DMS 273 (cell line): ENCODE data around the gene RAN.
"Not testable (repeated sequence)": the region's sequence is repeated elsewhere in the genome, so short reads cannot be mapped to it uniquely, and the experiment has no call there.

Source experiments
- DNase-seq: peaks from one replicate; lab custom pipeline; 2025; ENCODE audit not compliant: unreplicated experiment; lab: John Stamatoyannopoulos, UW

Gene RAN

GRCh38 chr12:130871286-130872178 is at the start of gene RAN:
Gene RAN, plus strand, starts transcription at chr12:130872066. Its CDS starts 528 bp downstream, at chr12:130872594.
- DNase-seq: peak; percentile 96

DNA sequence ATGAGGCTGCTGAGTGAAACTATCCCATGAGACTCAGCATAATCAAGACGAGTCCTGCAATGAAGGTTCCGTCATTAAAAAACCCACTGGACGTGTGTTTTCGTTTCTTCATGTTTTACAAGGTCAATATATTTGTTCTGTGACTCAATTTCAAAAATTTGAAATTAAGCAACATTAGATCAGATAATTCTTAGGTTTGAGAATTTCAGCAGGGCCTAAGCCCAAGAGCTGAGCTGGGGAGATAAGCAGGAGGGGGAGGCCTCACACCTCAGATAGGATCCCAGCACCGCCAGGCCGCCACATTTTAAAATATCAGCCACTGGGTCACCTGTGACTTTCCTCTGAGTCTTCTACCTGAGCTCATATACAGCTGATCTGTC is 46.1 kb upstream of the RAN start:
- DNase-seq: no peak

DNA sequence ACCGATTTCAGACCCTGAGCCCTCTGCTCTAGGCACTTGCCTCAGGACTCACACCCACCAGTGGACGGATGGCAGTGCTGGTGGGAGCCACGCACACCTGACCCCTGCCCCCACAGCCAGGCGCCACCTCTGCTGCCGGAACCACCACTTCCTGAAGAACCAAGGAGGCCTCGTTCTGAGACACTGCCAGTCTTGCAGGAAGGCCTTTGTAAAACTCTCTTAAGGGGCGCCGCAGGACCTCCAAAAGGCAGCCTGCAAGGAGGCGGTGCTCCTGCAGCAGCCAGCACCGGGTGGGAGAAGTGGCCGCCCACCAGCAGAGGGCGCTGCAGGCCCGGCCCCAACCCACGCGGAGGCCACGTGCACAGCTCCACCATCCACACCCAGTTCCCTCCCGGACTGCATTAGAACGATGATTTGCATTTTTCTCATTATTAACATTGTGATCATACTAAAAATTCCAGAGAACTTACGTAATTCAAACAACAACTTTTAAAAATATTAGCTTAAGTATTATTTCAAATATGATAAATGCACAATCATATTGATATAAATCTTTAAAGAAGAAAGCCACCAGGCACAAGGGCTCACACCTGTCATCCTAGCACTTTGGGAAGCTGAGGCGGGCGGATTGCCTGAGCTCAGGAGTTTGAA is 45.6 kb upstream of the RAN start:
- peak; percentile 48 for DNase-seq

DNA sequence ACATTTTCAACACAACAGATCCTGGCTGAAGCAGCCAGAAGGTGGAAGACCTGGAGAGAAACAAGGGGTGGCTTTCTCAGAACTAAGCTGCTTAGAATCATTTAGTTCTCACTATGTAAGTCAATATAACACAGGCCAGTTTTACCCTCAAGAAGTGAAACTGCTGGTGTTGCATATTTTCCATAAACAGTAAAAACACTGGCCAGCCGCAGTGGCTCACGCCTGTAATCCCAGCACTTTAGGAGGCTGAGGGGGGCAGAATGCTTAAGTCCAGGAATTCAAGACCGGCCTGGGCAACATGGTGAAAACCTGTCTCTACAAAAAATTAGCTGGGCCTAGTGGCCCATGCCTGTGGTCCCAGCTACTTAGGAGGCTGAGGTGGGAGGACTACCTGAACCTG is 44.4 kb upstream of the RAN start:
- DNase-seq: no peak

DNA sequence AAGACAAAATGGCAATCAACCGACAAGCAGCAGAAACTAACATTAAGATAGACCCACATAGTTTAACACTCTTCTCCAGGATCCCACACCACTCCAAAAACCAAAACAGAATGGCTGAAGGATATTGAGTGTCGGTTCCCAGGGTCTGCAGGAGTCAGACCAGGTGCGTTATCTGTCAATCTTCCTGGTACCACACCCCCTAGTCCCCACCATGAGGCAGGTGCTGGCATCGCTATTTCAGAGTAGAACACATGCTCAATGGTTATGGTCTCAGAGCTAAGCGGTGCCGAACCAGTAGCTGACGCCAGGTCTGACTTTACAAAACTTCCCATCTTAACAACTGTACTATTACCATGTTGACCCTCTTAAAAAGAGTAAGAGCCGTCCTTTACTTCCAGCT is 43.0 kb upstream of the RAN start:
- no peak for DNase-seq

- no peak for DNase-seq
Observed at GRCh38 chr12:130829391-130830245, 42.2 kb upstream of the RAN start.

GRCh38 chr12:130830246-130830551 is 41.7 kb upstream of the RAN start:
- no peak for DNase-seq

GRCh38 chr12:130831246-130831645 is 40.6 kb upstream of the RAN start:
- DNase-seq: no peak

DNA sequence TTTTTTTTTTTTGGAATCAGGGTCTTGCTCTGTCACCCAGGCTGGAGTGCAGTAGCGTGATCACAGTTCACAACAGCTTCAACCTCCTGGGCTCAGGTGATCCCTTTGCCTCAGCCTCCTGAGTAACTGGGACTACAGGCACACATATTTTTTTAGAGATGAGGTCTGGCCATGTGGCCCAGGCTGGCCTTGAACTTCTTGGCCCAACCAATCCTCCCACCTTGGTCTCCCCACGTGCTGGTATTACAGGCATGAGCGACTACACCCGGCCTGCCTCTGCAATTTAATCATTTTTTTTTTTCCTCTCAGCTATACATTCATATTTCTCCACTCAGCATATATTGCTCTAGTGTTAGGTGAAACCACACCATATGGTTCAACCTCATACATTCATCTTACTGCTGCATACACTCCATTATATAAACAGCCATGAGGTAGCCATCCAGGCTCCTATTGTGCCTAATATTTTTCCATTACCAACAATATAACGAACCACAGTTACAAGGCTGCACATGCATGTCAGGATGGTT is 39.9 kb upstream of the RAN start:
- DNase-seq: peak; percentile 30

DNA sequence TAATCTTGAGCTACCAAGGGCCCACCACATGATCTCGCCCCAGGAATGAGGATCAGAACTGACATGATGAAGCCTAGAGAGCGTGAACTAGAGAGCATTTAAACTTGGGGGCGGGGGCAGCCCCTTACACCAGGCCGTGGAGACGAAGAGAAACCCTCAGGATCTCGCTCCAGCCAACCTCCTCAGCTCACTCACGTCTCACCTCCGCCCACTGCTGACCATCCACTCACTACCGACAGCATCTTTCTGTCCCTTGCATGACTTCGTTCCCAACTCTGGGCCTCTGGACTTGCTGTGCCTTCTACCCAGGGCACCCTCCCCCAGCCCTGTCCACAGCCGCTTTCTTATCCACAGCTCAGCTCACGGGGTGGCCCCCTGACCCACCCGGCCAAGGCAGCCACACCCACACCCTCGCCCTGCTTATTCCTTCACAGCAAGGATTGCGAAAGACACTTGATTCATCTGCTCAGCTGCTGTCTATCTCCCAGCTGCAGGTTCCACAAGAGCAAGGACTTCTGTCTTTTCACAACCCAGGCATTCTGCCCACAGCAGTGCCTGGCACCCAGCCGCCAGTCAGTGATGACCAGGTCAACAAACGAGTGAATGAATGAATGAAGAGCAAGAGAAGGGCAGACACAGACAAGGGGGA is 39.2 kb upstream of the RAN start:
- DNase-seq: peak; percentile 7

GRCh38 chr12:130835011-130835410 is 36.9 kb upstream of the RAN start:
- no peak for DNase-seq

DNA sequence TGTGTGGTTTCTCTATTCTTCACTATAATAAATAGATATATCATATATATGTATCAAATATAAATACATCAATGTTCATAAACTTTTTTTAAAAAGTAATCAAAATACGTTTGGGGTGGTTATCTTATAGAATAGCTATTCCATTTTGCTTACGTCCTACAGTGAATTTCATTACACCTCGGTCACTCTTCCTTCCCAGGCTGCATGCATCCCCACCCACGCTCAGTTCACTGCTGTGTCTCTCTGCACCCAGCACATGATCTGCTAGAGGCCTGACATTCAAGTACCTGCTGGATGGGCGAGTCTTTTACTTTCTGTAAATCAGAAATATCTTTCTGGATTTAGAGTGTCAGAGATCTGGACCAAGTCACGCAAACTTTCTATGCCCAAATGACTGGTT is 36.4 kb upstream of the RAN start:
- no peak for DNase-seq

- DNase-seq: peak; percentile 49
Observed at GRCh38 chr12:130838284-130838950, 33.4 kb upstream of the RAN start.

DNA sequence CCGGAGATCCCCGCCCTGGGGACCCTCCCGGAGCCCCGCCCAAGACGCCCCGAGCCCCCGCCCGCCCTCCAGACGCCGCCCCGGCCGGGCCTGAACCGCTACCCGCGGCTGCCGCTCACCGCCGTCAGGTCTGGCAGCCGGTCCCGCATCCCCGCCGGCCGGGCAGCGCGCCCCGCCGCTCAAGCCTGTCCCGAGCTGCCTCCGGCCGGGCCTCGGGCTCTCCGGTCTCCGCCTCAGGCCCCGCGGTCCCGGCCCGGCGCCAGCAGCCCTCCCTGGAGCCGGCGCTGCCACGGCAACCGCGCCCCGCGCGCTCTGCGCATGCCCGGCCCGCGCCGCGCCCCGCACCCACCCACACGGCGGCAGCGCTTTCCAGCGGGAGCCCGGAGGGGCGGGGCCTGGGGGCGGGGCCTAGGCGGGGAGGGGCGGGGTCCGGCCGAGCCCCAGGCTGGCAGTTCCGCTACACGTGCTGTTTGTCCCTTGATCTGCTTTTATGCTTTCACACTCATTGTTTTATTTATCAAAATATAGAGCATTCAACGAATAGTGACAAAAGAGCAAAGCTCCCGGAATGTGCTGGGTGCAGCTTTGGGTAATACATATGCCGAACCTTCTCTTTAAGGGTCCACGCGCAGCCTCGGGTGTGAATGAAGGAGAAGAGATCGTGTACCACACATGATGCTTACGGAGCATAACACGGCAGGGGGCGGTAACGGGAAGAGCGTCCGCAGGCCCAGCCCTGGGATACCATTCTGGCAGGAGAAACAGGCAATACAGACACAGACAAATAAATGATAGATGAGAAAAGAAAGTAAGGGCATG is 32.7 kb upstream of the RAN start, which contains the start of gene STX2:
Gene STX2, minus strand, starts transcription at position 300 of the 819 bp plus-strand sequence. Its CDS starts 151 bp downstream, at position 149.
- DNase-seq: peak; percentile 83

- no peak for DNase-seq
Observed at GRCh38 chr12:130839770-130840404, 32.0 kb upstream of the RAN start.

DNA sequence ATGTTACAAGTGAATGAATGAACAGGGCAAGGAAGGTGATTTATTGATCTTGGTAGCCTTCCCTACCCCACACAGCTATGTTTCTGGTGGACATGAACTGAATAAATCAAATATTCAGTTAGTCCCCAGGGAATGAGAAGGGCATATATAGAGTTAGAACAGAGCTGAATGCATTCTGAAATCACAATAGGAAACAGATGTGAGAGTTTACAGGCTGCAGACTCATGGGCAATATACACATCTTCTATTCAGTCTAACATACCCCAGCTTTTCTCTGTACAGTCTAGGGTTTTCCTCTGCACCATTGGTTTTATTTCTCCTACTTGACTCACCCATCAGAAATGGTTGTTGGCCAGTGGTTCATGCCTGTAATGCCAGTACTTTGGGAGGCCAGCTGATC is 25.5 kb upstream of the RAN start:
- no peak for DNase-seq

DNA sequence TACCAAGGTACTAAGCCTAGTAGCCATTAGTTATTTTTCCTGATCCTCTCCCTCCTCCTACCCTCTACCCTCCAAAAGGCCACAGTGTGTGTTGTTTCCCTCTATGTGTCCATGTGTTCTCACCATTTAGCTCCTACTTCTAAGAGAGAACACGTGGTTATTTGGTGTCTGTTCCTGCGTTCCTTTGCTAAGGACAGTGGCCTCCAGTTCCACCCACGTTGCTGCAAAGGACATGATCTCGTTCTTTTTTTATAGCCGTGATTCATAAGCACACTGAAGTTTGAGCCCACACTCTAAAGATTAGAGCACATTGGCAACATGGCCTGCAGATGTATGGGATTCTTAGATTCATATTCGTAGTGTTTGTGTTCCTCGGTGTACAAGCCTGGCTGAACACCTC is 24.8 kb upstream of the RAN start:
- DNase-seq: no peak

- not testable (repeated sequence) for DNase-seq
Observed at GRCh38 chr12:130848105-130848504, 23.8 kb upstream of the RAN start.

DNA sequence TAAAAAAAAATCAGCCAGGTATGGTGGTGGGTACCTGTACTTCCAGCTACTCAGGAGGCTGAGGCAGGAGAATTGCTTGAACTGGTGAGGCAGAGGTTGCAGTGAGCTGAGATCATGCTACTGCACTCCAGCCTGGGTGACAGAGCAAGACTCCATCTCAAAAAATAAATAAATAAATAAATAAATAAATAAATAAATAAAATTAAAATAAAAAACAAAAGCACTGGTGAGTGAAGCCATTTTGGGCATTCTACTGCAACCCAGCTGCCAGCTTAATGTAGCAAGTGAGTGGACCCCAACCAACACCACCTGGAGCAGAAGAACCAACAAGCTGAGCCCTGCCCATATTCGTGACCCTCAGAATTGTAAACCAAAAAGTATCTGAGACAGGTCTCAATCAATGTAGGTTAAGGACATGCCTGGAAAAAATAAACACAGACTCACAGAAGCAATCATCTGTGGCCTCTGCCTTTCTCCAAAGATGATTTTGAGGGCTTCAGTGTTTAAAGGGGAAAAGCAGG is 23.0 kb upstream of the RAN start:
- DNase-seq: not testable (repeated sequence)
